CD4-positive, alpha-beta T cell treated with Interferon gamma for 1 hour (primary cell): Measurements from ENCODE around the gene AAR2.

Experiments
- DNase-seq: peaks from one replicate; pipeline ENCODE4 v3.0.0-alpha.2; 2020

Gene AAR2

DNA sequence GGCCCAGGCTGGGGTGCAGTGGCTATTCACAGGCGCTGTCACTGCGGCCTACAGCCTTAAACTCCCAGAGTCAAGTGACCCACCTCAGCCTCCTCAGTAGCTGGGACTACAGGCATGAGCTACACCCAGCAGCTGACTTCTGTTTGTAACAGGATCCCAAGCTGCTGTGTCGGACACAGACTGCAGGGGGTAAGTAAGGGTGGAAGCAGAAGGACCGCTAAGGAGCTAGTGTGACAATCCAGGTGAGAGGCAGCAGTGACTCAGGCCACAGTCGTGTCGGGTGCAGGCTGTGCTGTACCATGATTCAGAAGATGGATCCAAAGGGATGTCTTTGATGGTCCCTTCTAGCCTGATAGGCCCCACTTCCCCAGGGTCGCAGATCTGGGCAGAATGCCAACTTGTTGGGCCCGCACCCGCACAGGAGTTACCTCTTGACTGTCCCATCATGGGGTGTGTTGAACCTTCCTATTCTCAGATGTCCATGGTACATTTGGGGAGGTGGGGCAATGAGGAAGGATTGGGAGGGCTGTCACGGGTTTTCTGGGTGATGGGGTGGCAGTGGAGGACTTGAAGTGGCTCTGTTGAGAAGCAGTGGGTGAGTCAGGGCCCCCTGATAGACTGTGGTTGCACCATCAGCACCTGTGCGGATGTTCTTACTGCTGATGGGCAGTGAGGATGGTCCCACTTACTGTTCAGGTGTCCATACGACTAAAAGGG lies 25.3 kb downstream of the AAR2 start:
- DNase-seq = no peak

DNA sequence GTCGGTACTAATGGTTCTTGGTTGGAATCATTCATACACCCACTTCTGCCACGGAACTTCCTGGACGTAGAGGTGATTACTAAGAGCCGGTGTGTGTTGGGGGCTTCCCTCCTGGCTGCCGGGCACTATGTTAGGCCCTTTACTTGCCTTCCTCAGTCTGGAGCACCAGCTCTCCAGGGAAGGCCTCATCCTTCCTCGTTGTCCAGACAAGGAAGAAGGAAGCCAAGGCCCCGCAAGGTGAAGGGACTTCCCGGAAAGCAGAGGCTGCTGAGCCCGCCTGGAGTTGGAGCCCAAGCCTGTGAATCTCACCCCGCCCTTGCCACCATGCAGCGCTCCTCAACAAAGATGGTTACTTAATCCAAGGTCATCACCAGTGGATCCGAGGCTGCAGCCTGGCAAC lies 26.2 kb downstream of the AAR2 start:
- no peak for DNase-seq

DNA sequence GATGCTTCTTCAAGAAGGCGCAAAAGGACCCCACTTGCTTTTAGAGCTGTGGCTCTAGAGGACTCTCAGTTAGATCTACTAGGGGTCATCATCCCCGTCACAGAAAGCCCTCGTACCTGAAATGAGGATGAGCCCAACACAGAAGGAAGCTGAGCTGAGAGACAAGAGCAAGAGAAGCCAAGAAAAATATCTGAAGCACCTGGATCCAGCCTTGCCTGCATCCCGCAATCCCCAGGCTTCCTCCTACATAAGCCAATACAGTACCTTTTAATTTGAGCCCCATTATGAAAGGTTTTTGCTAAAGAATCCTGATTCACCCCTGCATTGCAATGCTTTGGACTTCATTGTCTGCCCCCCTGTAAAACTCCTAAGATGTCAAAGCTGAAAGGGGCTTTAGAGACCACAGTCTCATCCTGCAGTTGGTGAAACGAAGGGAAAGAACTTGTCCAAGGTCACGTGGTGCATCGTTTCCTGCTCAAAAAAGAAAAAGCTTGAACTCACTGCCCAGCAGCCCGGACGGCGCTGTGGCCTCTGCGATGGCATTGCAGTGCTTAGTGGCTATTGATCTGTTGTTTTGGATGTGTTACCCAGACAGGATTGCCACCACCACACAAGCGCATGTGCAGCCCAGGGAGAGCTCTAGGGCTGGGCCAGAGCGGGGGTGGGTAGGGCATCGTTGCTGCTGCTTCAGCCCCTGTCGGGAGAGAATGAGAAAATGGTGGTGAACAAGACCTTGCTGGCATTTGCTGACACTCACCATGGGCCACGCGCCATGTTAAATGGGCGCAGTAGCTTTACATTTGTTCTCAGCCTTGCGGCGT lies 28.4 kb downstream of the AAR2 start:
- DNase-seq = no peak

DNA sequence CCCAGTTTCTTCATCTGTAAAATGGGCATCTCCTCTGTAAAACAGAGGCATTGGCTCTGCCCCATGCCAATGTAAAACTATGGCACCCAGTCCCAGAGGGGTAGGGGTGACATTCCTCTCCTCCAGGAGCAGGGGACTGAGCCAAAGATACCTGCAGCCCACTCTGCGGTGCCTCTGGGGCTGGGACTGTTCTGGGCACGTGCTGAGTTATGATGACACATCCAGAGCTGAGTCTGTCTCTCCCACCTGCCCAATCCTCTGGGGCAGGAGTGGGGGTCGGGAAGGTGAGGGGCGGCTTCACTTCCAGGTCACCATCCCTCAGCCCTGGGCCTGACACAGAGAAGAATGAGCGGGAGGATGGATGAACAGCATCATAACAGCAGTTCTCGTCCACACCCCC lies 29.9 kb downstream of the AAR2 start:
- DNase-seq = no peak

DNA sequence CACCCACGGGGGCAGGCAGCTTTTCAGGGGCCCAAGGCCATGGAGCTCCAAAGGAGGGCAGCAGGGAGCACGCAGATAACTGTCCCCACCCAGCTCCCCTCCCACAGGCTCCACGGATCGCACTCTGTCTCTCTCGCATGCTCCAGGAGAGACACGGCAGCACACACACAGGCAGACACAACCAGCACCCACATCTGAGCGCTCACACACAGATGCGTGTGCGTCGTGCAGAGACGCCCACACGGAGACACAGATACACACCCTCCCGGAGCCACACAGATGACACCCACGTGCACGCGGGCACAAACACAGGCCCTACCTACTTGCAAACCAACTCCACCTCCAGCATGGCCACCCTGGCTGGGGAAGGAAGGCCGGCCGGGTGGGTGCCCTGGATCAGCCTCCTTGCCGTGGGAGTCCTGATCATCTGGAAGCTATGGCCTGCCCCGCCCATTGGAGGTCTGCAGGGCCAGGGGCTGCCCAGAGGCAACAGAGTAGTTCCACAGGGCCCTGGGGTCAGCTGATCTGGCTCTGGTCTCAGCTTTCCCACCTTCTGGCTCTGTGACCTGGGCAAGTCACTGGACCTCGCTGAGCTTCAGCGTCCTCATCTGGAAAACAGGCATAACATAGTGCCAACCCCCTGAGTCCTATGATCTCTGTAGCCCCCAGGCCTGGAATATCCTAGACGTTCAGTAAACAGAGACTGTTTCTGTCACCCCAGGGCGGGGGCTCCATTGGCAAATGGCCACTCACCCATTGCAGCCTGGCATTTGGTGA lies 31.5 kb downstream of the AAR2 start:
- no peak for DNase-seq

DNA sequence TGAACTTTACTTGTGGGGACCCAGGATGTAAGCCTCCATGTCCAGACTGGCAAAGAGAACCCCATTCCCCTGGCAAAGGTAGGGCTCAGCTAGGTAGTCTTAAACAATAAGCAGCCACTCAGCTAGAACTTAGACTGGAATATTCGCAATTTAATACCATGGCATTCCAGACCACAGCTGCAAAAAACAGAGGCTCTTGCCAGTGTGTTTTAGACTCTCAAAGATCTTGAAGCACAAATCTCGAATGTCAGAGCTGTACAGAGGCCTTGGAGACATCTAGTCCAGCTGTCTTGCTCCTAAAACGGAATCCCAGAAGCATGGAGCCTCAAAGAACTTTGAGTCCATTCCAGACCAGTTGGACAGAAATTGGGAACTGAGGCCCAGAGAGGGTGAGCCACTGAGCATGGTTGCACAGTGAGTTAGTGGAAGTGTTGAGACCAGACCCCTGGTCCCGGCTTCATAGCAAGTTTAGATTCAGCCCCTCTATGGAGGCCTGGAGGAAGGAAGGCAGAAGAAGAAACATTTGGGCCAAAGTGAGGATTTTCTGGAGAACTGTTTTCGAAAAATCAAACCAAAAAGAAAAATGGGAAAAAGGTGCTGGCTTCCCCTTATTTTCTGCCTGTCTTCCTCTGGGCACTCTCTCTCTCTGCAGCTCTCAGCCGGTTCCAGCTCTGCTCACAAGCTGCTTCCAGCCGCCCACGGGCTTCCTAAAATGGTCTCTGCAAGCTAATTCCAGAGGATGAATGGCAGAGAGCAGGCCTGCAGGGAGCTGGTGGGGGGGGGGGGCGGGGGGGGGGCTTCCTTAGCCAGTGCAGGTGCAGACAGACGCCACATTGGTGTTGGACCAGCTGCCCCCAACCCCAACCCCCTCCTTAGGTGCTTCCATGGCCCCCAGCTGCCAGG lies 32.4 kb downstream of the AAR2 start:
- no peak for DNase-seq

DNA sequence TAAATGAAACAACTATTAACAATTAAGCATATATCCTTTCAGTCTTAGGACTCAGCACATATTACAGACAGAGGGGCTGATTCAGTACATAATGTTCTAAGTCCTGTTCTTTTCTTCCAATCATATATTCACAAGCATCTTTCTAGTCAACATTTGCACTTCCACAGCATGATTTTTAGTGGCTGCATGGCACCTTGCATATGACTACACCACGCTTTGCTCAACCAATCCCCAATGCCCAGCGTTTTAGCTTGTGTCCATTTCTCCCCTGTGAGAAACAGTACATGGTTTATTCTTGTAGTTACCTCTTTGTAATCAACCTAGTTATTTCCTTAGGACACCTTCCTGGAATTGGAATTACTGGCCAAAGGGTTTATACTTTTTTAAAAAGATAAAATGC lies 33.2 kb downstream of the AAR2 start:
- no peak for DNase-seq

DNA sequence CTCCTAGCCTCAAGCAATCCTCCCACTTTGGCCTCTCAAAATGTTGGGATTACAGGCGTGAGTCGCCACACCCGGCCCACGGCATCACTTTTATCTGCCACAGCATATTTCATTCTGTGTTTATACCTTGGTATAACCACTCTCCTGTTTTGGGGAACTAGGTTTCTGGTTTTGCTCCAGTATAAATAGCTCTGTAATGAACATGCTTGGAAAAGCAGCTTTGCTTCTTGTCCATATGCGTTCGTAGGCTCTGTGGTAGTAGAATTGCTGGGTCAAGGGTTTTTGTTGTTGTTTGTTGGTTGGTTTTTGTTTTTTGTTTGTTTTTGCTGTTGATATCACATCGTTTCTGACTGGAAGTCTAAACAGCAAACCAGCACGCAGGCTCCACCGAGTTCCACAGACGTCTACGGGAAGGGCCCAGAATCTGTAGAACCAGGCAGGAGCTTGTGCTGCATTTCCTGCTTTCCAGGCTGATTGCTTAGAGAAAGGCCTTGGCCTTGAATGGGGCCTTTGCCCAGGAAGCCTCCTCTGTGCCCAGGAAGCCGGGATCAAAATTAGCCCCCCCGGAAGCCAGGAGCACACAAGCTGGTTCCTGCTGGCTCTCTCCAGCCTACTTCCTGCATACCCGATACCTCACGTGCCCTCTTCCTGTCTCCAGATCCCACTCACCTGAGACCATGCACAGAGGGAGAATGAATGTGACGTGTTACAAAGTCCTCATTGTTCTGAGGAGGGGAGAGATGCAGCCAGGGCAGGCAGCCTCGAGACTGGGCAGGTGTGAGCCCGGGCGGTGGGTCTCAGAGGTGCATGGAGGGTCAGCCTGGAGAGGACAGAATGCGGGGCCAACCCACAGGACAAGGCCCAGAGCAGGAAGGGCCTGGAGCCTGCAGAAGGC lies 34.7 kb downstream of the AAR2 start:
- DNase-seq = no peak

DNA sequence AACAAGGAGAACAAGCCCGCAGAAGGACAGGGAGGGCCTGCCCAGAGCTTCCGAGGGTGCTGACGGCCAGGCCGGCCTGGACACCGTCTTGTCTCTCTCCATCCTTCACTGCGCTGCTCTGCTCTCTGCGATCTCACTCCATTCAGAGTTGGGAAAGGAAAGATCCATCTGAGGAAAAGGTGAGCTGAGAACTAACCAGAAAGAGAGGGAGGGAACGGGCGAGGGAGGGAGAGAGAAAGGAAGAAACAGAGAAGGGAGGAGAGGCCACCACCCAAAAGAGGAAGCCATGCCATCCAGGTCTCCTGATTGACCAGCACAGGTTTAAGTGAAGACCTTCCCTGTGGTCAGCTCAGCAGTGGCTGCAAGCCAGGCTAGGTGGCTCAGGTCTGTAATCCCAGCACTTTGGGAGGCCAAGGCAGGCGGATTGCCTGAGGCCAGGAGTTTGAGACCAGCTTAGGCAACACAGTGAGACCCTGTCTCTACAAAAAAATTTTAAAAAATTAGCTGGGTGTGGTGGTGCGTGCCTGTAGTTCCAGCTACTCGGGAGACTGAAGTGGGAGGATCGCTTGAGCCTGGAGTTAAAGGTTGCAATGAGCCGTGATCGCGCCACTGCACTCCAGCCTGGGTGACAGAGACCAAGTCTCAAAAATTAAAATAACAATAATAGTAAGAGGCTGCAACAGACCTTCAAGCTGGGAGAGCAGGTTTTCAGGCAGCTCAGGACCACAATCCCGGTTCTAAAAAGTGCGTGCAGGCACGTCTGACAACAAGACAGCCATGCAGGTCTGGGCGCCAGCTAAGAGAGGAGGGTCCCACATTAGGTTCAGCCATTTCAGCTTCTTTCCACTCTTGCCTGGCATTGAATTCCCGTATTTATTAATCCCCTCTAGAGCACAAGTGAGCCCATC lies 35.6 kb downstream of the AAR2 start:
- no peak for DNase-seq

DNA sequence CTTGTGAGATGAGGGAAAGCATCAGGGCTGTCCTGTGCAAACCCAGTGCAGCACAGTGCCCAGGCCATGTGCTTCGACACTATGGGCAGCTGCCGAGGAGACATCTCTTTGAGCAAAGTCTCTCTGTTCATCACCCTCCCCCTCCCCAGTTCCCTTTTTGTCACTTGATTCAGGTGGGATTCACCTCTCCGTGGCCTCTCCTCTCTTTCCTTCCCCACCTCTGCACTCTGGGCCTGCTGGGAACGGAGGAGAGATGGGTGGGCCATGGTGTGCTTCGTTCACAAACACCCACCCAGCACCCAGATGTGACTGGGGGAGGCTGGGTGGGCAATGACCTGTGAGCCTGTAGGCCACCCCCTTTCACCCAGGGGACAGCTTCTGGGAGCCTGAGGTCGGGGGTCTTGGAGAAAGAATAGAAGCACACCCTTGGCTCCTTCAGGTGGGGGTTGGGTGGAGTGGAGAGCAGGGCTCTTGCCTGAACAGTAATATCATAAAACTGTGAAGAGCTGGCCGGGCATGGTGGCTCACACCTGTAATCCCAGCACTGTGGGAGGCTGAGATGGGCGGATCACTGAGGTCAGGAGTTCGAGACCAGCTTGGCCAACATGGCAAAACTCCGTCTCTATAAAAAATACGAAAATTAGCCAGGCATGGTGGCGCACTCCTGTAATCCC lies 36.4 kb downstream of the AAR2 start:
- DNase-seq = no peak

DNA sequence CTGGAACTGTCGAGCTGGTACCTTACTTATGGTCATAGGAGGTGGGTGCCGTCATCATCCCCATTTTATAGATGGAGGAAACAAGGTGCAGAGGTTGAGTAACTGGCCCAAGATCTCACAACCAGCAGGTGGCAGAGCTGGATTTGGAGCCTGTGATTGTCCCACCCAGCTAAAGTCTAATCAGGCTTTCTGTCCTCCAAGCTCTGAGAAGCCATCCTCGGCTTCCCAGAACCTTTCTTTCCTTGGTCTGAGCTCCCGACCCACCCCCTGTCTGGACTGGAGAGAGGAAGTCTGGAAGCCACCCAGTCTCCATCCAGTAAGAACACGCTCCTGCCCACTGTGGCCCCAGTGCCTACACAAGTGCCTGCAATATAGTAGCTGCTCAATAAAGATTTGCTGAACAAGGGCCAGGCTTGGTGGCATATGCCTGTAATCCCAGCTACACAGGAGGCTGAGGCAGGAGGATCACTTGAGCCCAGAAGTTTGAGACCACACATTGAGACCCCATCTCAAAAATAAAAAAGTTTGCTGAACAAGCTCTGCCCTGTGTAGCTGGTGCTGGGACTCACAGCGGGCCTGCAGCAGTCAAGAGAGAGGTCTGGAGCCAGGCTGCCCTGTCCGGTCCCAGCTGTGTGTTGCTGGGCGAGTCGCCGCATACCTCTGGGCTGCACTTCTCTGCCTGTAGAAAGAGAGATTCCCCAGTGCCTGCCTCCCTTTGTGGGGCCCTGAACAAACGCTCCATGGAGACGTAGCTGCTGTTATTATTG lies 37.3 kb downstream of the AAR2 start:
- no peak for DNase-seq

DNA sequence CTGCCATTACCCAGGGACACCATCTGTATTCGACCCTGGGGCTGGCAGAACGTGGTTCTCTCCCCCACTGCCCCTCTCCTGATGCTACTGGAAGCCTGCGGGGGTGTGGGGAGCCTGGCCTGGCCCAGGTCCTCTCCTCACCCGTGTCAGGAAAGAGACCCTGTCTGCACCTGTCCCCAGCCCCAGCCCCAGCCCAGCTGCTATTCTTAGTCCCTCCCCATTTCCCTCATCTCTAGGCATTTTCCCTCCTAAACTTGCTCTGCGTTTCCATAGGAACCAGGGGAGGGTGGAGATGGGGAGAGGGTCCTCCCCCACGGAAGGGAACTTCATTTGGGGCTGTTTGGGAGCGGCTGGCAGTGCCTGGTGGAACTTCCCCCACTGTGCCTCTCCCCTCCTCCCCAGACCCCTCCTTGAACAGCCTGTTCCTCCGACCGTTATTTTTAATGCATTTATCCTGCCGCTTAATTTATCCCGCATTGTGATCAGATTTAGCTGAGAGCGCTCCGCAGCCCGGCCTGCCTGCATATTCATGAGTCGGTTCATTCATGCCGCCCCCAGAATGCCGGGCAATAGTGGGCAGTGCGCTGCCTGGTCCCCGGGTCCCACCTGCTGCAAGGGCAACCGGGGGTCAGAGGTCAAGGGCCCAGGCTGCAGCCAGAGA lies 38.0 kb downstream of the AAR2 start:
- DNase-seq = no peak

DNA sequence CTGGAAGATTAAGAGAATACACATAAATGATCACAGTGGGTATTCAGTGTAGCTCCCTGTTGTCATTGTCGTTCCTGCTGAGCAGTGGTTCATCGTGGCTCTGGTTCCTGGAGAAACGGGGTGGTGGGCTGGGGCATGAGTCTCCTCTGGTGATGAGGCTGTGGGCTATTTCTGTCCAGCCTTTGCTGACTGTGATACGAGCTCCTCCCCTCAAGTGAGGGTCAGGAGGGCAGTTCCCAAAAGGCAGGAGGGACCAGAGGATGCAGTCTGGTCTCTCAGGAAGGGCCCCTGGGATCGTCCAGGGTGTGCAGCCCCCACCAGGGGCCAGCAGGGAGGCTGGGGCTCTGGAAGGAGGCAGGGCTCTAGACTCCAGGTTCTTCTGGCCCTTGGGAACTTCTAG lies 38.7 kb downstream of the AAR2 start:
- no peak for DNase-seq

DNA sequence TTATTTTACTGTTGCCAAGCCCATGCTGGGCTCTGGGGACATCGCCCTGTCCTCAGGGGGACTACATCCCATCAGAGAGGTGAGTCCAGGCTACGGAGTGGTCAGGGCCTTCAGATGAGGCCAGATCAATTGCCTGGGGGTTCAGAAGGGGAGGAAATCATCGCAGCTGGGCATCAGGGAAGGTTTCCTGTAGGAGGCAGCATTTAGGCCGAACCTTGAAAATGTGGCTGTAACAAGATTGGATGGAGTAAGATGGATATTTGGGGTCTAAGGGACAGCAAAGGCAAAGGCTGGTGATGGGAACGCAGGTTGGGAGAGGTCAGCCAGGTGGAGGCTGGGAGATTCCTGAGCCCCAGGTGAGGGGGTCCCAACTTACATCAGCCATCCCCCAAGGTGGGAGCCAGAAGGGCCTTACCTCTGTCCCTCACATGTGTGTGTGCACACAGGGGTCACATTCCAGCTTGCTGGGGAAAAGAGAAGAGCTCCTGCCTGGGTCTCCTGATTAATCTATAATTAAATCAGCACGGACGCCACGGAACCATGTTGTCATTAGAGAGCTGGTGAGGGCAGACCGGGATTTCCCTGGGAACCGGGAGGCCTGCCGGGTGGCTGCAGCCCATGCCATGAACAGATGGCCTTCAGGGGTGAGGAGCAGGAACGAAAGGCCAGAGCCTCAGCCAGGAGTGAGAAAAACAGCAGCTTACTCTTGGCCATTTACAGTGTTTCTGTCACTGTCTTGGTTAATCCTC lies 39.3 kb downstream of the AAR2 start:
- DNase-seq = no peak

DNA sequence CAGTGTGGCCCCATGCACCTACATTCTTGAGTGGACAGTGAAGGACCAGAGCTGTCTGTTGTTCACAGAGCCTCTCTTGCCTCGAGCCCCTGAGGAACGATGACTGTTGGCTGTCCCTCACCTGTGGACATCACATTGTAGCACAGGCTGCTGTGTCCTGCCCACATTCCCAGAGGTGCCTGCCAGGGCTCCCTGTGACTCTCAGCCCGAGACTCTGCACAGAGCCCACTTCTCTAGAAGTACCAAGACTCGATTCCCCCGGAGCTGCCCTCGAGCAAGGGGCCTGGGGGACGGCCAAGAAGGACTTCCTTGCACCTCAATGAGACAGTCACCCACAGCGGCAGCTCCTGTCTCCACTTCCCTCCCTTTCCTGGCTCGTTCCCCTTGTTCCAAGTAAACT lies 41.3 kb downstream of the AAR2 start:
- DNase-seq = no peak

DNA sequence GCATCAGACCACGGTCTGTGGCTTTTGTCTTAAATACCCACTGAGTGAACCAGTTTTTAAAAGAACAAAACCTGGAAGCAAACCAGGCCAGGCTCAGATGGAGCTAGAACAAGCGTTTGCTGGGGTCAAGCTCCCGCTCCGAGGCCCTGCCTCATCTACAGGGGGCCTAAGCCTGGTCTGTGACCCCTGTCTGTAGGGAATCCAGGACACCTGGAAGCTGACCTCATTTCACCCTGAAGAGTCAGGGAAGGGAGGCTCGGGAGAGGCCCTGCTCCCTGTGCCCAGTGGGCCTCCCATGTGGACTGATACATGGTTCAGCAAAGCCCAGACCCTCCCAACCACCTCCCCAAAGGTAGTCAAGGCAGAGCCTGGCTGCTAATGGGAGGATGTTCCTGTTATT lies 43.1 kb downstream of the AAR2 start:
- DNase-seq = no peak

DNA sequence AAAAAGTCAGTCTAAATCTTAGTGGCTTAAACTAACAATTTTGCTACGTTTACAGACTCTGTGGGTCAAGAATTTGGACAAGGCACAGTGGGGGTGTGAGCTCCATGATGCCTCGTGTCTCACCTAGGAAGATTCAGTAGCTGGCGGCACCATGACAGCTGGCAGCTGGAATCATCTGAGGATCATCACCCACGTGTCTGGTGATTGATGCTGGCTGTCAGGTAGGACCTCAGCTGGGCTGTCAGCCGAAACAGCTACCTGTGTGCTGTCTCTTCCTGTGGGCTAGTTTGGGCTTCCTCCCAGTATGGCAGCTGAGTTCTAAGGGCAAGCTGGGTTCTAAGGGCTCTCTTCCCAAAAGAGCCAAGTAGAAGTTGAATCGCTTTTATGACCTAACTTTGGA lies 43.5 kb downstream of the AAR2 start:
- DNase-seq = no peak
